Medulla oblongata (tissue), 1 donor: Measurements from ENCODE around the gene GAB3.

ENCODE experiments used
- DNase-seq: peaks from one replicate; pipeline ENCODE4 v3.0.0-alpha.2; 2015; ENCODE audit errors: extremely low spot score

GAB3 gene

GRCh38 chrX:154751203-154751668, 359 bp upstream of the GAB3 start:
- DNase-seq: peak; percentile 7

- DNase-seq: no peak
Observed at GRCh38 chrX:154749856-154750255, 1.0 kb downstream of the GAB3 start.

DNA sequence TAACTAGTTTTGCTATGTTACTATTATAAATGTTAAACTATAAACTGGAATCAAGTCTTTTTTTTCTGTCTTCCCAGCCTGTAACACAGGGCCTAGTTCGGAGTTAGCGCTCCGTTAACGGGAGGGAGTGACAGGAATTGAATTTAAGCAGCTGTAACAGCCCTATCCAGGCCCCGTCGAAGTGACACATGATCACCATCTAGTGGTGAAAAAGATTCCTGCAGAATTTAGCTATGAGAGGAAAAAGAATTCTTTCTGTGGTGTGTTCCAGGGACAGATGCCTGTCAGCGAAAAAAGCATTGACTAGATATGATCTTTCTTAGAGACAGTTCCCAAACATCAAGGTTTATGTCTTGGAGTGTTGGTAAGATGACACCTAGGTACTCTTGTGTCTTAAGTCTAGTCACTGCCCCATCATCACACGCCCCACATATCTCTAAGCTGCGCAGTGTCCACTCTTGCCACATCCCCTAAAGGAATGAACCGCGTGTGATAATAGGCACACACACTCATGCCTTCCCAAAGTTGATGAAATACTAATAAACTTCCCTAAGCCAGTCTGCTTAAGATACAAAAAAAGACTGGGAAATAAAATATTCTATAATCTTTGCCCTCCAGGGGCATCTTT, 2.1 kb downstream of the GAB3 start:
- DNase-seq: peak; percentile 85

DNA sequence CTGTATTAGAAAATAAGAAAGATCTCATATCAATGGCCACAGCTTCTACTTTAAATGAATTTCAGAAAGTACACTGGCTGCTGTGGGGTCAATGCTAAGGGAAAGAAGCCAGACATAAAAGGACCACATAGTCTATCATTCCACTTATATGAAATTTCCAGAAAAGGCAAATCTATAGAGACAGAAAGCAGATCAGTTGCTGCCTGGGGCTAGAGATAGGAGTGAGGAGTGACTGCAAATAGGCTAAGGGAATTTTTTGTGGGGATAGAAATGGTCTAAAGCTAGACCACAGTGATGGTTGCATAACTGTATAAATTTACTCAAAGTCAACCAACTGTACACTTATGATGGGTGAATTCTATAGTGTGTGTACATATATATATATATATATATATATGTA, 8.3 kb downstream of the GAB3 start:
- no peak for DNase-seq

DNA sequence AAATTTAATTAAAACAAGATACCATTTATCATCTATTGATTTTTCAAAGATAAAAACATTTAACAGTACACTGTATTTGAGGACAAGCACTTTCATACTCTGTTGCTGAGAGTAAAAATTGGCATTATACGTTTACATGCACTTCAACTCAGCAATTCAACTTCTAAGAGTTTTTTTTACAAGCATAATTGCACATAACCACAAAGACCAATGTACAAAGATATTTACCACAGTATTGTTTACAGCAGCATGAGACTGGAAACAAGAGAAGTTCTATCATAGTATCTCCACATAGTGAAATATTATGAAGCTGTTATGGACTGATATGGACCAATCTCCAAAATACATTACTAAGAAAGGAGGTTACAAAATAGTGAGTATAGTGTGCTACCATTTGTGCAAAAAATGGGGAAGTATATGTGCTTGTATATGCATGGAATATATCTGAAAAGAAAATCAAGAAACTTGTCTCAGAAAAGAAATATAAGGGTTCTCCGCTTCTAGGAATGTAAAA, 10.9 kb downstream of the GAB3 start:
- no peak for DNase-seq

DNA sequence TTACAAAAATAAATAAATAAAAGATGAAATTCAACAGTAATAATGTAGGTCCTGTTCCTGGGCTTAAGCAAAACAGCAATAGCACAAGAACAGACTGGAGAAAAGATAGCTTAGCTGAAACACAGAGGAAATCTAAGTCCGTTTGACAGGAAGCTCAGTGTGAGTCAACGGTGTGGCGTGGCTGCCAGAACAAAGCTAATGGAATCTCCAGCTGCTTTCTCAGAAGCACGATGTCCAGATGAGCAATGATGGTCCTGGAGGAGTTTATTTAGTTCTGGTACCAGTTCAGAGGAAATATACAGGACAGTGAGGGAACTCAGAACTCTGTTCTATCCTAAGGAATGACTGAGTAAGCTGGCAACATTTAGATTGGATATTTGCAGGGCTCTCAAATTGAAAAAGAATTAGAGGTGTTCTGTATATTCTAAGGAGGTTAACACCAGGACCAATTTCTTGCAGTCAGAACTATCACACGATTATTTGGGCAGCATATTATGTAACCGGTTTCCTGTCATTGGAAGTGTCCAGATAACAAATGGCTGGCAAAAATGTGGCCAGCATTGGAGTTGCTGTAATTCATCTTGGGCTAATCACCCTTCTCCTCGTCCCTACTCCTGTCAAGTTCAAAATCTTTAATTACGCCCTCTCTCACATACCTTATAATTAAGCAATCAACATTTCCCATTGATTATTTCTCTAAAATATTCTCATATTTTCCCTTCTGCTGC, 12.7 kb downstream of the GAB3 start:
- no peak for DNase-seq

DNA sequence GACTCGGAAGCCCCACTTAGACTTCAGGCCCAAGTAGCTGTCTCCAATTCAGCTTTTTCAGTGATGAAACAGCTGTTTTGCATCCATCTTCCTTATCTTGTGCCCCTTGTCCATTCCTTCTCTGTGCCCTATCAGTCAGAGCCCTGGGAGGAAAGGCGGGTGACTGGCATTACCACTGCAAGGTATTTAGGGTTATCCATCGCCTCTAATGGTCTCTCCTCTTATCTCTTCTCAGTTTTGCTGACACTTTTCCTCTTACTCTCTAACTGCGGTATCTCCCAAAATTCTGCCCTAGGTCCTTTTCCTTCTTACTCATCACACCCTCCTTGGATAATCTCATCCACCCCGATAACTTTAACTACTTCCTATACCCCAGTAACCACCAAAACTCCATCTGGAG, 13.7 kb downstream of the GAB3 start:
- DNase-seq: no peak

- no peak for DNase-seq
Observed at GRCh38 chrX:154735695-154736393, 15.0 kb downstream of the GAB3 start.

DNA sequence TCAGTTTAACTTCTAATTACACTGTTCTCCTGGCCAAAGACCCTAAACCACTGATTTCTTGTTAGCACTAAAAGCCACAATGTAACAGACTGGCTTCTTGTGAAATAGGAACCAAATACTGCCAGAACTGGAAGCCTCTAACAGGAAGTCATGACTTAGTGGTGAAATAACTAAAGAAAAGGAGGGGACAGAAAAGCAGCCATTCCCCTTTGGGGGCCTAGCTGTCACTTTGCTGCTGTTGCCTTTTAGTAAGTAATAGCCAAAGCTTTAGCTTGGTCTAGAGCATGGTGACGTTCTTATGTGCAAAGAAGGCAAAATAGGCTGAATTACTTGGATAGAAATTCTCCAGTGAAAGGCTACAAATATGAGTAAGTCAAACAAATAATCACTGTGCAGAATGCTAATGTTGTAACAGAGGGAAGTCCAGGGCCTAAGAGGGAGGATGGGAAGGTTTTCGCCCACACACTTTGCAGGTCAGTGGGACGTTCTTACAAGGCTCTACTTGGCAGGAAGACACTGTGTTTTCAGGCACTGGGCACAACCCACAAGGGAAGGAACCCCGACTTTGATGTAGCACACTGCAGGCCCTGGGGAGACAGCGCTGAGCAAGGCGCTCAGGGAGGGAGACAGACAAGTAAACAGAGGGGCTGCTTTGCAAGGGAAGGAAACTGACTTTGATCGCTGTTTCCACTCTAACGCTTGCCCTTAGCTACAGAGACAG, 16.7 kb downstream of the GAB3 start:
- DNase-seq: peak; percentile 70

- DNase-seq: no peak
Observed at GRCh38 chrX:154733066-154733425, 17.8 kb downstream of the GAB3 start.

DNA sequence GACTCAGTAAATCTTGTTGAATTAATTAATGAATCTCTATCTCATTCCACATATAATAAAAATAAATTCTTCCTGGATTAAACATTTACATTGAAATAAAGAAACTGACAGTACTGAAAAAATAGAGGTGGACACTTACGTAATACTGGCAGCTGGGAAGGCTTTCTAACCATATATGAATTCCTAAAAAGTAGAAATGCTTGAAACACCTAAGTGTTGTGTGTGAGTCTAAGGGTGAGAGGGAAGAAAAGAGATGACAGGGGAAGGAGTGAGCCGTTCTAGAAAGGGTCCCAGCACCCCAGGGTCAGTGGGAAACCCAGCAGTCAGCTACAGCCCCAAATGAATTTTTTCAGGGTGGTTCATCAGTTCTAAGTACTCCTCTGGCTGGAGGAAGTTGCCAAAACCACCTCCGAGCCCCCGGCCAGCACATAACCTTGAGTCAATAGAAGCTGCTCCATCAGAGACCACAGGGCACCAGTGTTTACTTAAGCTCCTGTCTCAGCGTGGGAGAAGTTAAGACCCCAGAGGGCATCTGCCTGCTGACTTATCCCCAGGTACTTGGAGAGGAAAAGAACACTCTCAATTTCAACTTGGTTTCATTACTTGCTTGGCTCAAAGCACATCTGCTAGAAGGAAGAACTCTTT, 18.3 kb downstream of the GAB3 start:
- DNase-seq: no peak

DNA sequence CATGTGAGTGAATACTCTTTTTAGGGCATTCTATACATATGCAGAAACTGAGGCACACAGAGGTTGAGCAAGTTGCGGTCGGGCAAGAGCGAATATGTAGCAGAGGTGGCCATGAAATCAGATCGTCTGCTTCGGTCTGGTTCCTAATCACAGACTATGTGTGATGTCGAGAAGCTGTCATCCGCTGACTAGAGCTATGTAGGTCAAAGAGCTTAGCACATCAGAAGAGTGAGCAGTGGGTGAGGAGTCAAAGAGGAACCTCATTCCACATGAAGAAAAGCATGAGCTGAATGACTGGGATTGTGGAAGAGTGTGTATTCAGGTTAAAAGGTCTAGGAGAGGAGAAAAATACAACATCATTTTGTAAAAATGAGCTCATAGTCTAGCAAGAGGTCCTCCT, 19.0 kb downstream of the GAB3 start:
- no peak for DNase-seq

DNA sequence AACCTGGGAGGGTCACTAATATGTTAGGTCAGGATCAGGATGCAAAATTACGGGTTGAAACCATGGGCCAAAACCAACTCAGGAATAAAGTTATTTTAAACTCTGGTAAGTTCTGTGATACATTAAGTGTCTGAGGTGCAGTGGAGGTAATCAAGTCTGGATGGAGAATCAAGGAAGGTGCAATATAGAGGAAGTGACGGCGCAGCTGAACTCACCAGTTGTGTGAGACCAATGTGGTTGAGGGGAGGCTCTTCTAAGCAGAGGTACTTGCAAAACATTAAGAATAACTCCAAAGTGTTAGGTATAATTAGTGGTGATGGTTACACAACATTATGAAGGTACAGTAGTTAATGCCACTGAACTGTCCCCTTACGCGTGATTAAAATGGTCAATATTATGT, 19.7 kb downstream of the GAB3 start:
- no peak for DNase-seq

- DNase-seq: no peak
Observed at GRCh38 chrX:154730253-154730891, 20.5 kb downstream of the GAB3 start.

GRCh38 chrX:154729439-154729838, 21.4 kb downstream of the GAB3 start:
- no peak for DNase-seq

- DNase-seq: no peak
Observed at GRCh38 chrX:154728431-154729190, 22.3 kb downstream of the GAB3 start.

DNA sequence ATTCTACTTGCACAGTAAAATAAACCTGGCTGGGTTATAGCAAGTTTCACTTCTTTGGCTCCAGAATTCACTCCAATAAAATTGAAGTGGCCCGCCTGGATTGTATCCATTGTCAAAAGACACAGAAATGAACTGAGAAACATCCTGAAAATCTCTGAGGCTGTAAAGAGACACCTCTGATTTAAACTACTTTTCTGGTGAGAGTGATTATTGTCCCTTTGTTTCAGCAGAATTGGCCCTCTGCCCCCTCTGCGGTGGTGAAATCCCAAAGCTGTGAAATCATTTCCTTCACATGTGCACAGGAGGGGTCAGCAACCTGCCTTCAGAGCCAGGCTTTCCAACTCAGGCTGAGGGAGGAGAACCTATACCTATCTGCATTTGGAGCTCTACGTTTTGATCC, 23.0 kb downstream of the GAB3 start:
- DNase-seq: no peak

DNA sequence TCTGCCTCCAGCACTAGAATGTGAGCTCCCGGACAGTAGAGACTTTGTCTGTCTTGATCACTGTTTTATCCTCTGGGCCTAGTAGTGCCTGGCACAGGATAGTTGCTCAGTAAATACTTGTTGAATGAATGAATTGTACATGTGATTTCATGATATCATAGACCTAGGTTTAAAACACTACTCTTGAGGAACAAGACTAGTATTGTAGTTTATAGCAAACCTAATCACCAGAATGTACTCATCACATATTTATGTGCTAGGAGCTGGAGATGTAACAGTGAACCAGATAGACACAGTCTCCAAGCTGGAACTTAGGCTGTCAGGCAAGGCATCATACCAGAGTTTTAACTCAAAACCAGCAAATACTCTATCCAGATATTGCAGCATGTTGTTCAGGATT, 23.5 kb downstream of the GAB3 start:
- no peak for DNase-seq

GRCh38 chrX:154724993-154725756, 25.7 kb downstream of the GAB3 start:
- DNase-seq: no peak

DNA sequence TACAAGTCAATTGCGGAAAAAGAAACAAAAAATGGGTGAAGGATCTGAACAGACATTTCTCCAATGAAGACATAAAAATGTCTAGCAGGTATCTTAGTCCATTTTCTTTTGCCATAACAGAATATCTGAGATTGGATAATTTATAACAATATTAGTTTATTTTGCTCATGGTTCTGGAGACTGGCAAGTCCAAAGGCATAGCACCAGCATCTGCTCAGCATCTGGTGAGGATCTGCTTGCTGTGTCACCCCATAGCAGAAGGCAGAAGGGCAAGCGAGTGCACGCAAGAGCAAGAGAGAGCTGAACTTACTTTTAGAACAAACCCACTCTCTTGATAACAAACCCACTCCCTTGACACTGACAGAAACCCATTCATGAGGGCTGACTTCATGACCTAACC, 29.7 kb downstream of the GAB3 start:
- no peak for DNase-seq
